ENCODE results near the gene DCLK2. TPM values are rescaled to one million over a fixed set of nuclear protein-coding genes. Genes with fewer than 3 reads are reported as not detected.
A peak's percentile ranks its signal among the peaks of the same experiment; 100 is the strongest.
"Not testable (repeated sequence)": the region's sequence is repeated elsewhere in the genome, so short reads cannot be mapped to it uniquely, and the experiment has no call there.

Gene DCLK2
- total RNA-seq, 1 donor from 2014 or later: 49.2 TPM

DNA sequence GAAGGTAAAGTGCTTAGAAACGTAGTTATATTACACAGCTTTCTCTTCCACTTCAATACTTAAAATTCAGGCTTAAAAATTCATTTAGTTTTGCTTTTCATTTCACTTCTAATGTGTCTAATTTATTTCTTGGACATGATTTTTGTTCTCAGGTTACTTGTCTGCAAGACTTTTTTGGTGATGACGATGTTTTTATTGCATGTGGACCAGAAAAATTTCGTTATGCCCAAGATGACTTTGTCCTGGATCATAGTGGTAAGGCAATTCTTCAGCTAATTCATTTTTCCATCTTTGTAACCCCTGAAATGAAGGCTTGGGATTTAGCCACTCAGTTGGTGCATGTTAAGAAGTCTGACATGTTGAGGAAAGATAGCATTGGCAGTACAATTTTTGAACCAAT lies 114.7 kb downstream of the DCLK2 start:
- no peak overlapping the region for H3K4me3 Mint-ChIP-seq
- H3K27me3 Mint-ChIP-seq (ENCODE audit: low read depth): no peaks in the 10 kb centered on the region
- H3K9me3 Mint-ChIP-seq: no peaks in the 10 kb centered on the region
- peaks cover 6% of the 10 kb centered on the region for H3K36me3 Mint-ChIP-seq
- peaks cover 3% of the 10 kb centered on the region for H3K4me1 Mint-ChIP-seq
- no peak overlapping the region for H3K27ac Mint-ChIP-seq
- TF ChIP-seq, protein P1, sequence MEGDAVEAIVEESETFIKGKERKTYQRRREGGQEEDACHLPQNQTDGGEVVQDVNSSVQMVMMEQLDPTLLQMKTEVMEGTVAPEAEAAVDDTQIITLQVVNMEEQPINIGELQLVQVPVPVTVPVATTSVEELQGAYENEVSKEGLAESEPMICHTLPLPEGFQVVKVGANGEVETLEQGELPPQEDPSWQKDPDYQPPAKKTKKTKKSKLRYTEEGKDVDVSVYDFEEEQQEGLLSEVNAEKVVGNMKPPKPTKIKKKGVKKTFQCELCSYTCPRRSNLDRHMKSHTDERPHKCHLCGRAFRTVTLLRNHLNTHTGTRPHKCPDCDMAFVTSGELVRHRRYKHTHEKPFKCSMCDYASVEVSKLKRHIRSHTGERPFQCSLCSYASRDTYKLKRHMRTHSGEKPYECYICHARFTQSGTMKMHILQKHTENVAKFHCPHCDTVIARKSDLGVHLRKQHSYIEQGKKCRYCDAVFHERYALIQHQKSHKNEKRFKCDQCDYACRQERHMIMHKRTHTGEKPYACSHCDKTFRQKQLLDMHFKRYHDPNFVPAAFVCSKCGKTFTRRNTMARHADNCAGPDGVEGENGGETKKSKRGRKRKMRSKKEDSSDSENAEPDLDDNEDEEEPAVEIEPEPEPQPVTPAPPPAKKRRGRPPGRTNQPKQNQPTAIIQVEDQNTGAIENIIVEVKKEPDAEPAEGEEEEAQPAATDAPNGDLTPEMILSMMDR (IDR thresholded peaks at IDR 0.05; ENCODE audit: unreplicated experiment): no peak
- DNase-seq (ENCODE audit: low spot score in 2 of 2, unreplicated experiment in 2 of 2): no peak

- not testable (repeated sequence) for H3K27ac Mint-ChIP-seq; H3K9me3 Mint-ChIP-seq; H3K4me1 Mint-ChIP-seq; DNase-seq (ENCODE audit: low spot score in 2 of 2, unreplicated experiment in 2 of 2); H3K4me3 Mint-ChIP-seq; H3K36me3 Mint-ChIP-seq; H3K27me3 Mint-ChIP-seq (ENCODE audit: low read depth)
Measured at GRCh38 chr4:150197256-150197655, 119.0 kb downstream of the DCLK2 start.

DNA sequence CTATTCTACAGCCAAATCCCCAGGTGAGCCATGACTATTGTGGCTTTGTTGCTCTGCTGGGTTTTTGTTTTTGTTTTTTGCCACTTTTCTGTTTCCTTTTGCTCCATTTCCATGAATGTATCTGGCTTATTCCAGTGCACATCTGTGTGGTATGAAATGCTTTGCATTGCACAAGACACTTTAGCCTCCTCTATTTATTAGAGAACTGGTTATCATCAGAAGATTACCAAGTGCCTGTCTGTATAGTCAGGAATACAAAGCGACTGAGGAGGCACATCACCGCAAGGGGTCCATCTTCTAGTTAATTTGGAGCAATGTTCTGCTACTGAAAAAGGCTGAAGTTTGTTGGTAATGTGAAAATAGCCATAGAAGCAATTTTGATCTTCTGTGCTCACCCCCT lies 120.8 kb downstream of the DCLK2 start:
- no peak for DNase-seq (ENCODE audit: low spot score in 2 of 2, unreplicated experiment in 2 of 2)
- TF ChIP-seq, protein P1 (IDR thresholded peaks at IDR 0.05; ENCODE audit: unreplicated experiment): no peak
- Mint-ChIP-seq H3K4me1 (peaks cover 6% of the 10 kb centered on the region), H3K4me3 (no peak overlapping the region), H3K9me3 (no peaks in the 10 kb centered on the region), H3K27ac (no peak overlapping the region), H3K27me3 (ENCODE audit: low read depth) (no peaks in the 10 kb centered on the region), H3K36me3 (peaks cover 10% of the 10 kb centered on the region)

- no peaks in the 10 kb centered on the region for H3K9me3 Mint-ChIP-seq
- peak overlapping the region; percentile 54 for H3K27ac Mint-ChIP-seq
- no peaks in the 10 kb centered on the region for H3K27me3 Mint-ChIP-seq (ENCODE audit: low read depth)
- H3K4me3 Mint-ChIP-seq: no peak overlapping the region
- peaks cover 9% of the 10 kb centered on the region for H3K36me3 Mint-ChIP-seq
- TF ChIP-seq, protein P1 (IDR thresholded peaks at IDR 0.05; ENCODE audit: unreplicated experiment): no peak
- no peak for DNase-seq (ENCODE audit: low spot score in 2 of 2, unreplicated experiment in 2 of 2)
- H3K4me1 Mint-ChIP-seq: peaks cover 44% of the 10 kb centered on the region
Measured at GRCh38 chr4:150205016-150205415, 126.8 kb downstream of the DCLK2 start.

- DNase-seq (ENCODE audit: low spot score in 2 of 2, unreplicated experiment in 2 of 2): no peak
- Mint-ChIP-seq H3K4me3 (no peak overlapping the region), H3K4me1 (peaks cover 49% of the 10 kb centered on the region), H3K27ac (peak overlapping the region; percentile 81), H3K27me3 (ENCODE audit: low read depth) (no peaks in the 10 kb centered on the region), H3K36me3 (peaks cover 9% of the 10 kb centered on the region), H3K9me3 (no peaks in the 10 kb centered on the region)
- TF ChIP-seq, protein P1 (IDR thresholded peaks at IDR 0.05; ENCODE audit: unreplicated experiment): no peak
Measured at GRCh38 chr4:150206265-150206664, 128.0 kb downstream of the DCLK2 start.

DNA sequence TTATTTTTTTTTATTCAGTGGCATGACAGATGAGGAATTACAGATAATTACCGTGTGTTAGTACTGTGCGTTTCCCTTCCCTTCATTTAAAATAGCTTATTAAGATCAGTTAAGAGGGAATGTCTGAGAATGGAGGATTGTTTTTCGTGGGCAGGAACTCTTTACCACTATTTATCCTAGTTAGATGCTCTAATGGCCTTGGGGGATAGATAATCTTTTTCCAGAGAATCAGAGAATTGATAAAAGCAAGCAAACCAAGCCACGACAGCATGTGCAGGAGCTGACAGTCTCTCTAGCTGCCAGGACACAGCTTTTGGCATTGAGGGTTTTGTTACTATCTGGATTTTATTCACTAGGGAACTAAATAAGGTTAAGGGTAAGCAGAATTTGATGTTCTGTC lies 128.7 kb downstream of the DCLK2 start:
- peaks cover 55% of the 10 kb centered on the region for H3K4me1 Mint-ChIP-seq
- peaks cover 12% of the 10 kb centered on the region for H3K36me3 Mint-ChIP-seq
- no peak for DNase-seq (ENCODE audit: low spot score in 2 of 2, unreplicated experiment in 2 of 2)
- no peaks in the 10 kb centered on the region for H3K9me3 Mint-ChIP-seq
- TF ChIP-seq, protein P1 (IDR thresholded peaks at IDR 0.05; ENCODE audit: unreplicated experiment): no peak
- H3K4me3 Mint-ChIP-seq: no peak overlapping the region
- no peaks in the 10 kb centered on the region for H3K27me3 Mint-ChIP-seq (ENCODE audit: low read depth)
- H3K27ac Mint-ChIP-seq: peak overlapping the region; percentile 81
